Activated CD8-positive, alpha-beta T cell treated with anti-CD3 and anti-CD28 coated beads, Interleukin-2, amount 10 ng/mL, durations not matched to agents 7 days and 5 days (primary cell): ENCODE measurements around the gene PNPLA2. TPM values are rescaled to one million over a fixed set of nuclear protein-coding genes. Genes with fewer than 3 reads are reported as not detected.

Source experiments
- ATAC-seq: fragments of 150-1000 bp; cut with Tn5 transposase; one replicate; pipeline ENCODE4 v1.10.0; 2021; ENCODE audit warnings: moderate library complexity
- CTCF ChIA-PET: fragments of 350-600 bp; sonication (Branson Sonifier 250); formaldehyde crosslinking; loops from one replicate; lab custom pipeline; 2021; ENCODE audit warnings: antibody characterized with exemption; lab: Charles Lee
- POLR2A ChIA-PET: fragments of 350-600 bp; sonication (Branson Sonifier 250); formaldehyde crosslinking; loops from one replicate; lab custom pipeline; 2021; ENCODE audit warnings: antibody characterized with exemption; lab: Charles Lee
- DNase-seq: peaks from one replicate; pipeline ENCODE4 v3.0.0-alpha.2; 2020
- H3K27ac Mint-ChIP-seq: one replicate; pipeline ENCODE4 v1.8.0; 2021; ENCODE audit warnings: mild to moderate bottlenecking, mixed read lengths
- H3K27me3 Mint-ChIP-seq: one replicate; pipeline ENCODE4 v1.8.0; 2021; ENCODE audit warnings: low read depth, mixed read lengths
- H3K36me3 Mint-ChIP-seq: one replicate; pipeline ENCODE4 v1.8.0; 2021; ENCODE audit warnings: low read depth, mixed read lengths
- H3K4me1 Mint-ChIP-seq: one replicate; pipeline ENCODE4 v1.8.0; 2021; ENCODE audit warnings: low read depth, mixed read lengths
- H3K4me3 Mint-ChIP-seq: one replicate; pipeline ENCODE4 v1.8.0; 2021; ENCODE audit warnings: mild to moderate bottlenecking, mixed read lengths
- H3K9me3 Mint-ChIP-seq: one replicate; pipeline ENCODE4 v1.8.0; 2022; ENCODE audit warnings: mixed read lengths; ENCODE audit not compliant: insufficient read depth
- total RNA-seq, 2 experiments: library from RNA; stranded (reverse); gene quantifications; one replicate each; pipeline ENCODE4 v1.2.3, GENCODE V29; 2021

Gene PNPLA2
- total RNA-seq, 2 experiments from 2014 or later, result 67.3 to 76.6 TPM

DNA sequence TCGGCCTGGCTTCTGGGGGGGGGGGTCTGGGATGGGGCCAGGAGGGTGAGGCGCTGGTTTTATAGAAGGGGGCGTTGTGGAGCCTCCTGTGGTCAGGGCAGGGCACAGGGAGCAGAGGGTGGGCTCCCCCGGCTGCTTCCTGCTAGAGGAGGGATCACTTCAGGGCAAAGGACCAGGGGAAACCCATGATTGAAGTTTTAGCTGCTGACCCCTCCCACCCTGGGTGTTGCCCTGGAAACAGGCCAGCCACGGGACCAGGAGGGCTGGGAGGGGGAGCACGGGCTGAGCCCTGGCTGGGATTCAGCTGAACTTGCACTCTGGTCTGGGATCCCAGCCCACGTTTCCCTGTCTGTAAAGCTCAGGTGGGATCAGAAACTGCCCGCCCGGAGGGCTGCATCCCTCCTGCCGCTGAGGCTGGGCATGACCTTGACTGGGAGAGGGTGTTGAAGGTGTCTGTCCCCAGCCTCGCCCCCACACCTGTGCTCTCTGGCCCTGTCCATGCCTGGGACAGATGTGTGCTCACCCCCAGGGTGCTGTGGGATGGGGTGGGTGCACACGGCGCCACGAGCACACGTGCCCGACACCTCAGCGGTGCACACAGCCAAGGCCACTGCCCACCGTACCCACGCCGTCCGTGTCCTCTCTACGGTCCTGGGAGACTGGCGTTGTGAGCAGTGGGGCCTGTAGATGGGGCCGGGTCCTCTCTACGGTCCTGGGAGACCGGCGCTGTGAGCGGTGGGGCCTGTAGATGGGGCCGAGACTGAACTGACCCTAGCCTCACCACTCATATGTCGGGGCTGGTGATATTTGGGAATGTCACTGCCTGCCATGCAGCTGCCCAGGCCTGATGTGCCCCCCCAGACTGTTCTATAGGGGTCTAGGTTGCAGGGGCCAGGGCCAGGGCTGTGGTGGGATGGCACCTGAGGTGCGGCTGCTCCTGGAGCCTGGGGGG is 26.3 kb downstream of the PNPLA2 start:
- CTCF ChIA-PET, result interaction anchor here (2.2 to 3.7 kb wide), 2 partner anchors 206 to 207 kb away, joined by 7 to 28 read pairs; no protein-coding TSS in a partner anchor
- POLR2A ChIA-PET, result interaction anchor here (1.0 to 1.6 kb wide), 2 partner anchors 10 to 11 kb away, joined by 3 read pairs; no protein-coding TSS in a partner anchor
- DNase-seq (peak; percentile 44), ATAC-seq (no peak)
- H3K36me3 Mint-ChIP-seq, result peaks cover 6% of the 10 kb centered on the region
- peaks cover 35% of the 10 kb centered on the region for H3K4me1 Mint-ChIP-seq
- H3K4me3 Mint-ChIP-seq, result no peak overlapping the region
- H3K9me3 Mint-ChIP-seq, result no peaks in the 10 kb centered on the region
- peaks cover 5% of the 10 kb centered on the region for H3K27me3 Mint-ChIP-seq
- no peak overlapping the region for H3K27ac Mint-ChIP-seq

DNA sequence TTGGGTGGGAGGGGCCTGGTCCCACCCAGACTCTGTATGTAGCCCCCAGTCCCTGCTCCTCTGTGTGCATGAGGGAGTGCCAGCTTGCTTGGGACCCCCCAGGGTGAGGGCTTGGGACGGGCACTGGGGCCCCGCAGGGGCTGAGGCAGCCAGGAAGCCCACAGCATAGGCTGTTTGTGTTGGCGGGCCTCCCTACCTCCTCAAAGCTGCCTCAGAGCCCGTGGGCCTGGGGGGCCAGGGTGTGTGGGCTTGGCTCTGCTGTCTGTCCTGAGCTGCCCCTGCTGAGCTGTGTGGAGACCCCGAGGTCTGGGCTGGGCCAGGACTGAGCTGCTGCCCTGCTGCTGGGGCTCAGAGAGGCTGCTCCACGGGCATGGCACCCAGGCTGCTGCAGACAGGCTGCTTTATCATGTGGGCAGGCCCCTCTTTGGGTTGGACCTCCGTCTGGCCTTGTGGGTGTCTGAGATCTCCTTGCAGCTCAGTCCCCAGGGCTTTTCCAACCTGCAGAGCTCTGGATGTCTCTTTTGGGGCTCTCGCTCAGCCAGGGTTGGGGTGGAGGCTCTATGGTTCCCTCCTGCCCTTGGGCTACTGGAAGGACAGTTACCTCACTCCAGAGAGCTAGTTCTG is 27.3 kb downstream of the PNPLA2 start:
- Mint-ChIP-seq H3K9me3 (no peaks in the 10 kb centered on the region), H3K4me3 (no peak overlapping the region), H3K27ac (no peak overlapping the region), H3K36me3 (no peaks in the 10 kb centered on the region), H3K4me1 (peaks cover 24% of the 10 kb centered on the region), H3K27me3 (peaks cover 5% of the 10 kb centered on the region)
- no peak for ATAC-seq
- ChIA-PET POLR2A (interaction anchor here (1.6 kb wide), 1 partner anchor 10 kb away, joined by 3 read pairs; no protein-coding TSS in a partner anchor), CTCF (interaction anchor here (1.5 to 3.7 kb wide), 2 partner anchors 65 to 205 kb away, joined by 3 to 28 read pairs; partner anchors contain the start of gene CHID1)
- DNase-seq, result no peak

DNA sequence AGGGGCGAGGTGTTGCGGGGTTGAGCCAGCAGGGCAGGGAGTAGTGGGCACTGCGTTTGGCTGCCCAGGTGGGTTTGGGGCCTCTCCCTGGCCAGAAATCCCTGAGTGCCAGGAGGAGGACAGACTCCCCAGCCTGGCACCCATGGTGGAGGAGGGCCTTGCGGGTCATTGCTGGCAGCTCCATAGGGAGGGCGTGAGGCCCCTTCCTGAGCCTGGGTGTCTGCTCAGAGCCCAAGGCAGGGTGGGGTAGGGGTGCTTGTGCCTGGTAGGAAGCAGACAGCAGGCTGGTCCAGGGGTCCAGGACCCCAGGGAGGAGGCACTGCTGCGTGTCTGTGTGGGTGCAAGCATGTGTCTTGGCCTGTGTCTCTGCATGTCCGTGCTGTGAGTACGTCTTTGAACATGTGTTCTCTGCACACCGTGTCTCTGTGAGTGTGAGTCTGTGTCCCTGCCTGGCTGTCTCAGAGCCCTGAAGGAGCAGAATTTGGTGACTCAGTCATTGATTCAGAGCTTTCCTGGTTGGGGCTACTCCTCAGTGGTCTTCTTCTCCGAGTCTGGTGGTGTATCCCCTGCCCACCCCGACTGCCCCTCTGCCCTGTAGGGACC is 27.9 kb downstream of the PNPLA2 start:
- no peak overlapping the region for H3K4me3 Mint-ChIP-seq
- no peak overlapping the region for H3K27ac Mint-ChIP-seq
- ChIA-PET CTCF (interaction anchor here (1.5 to 3.7 kb wide), 3 partner anchors 52 to 204 kb away, joined by 3 to 28 read pairs (median 7); partner anchors contain the start of gene CHID1), POLR2A (interaction anchor here (1.6 kb wide), 1 partner anchor 10 kb away, joined by 3 read pairs; no protein-coding TSS in a partner anchor)
- H3K36me3 Mint-ChIP-seq, result no peaks in the 10 kb centered on the region
- DNase-seq (no peak), ATAC-seq (no peak)
- H3K4me1 Mint-ChIP-seq, result peaks cover 20% of the 10 kb centered on the region
- H3K27me3 Mint-ChIP-seq, result peaks cover 5% of the 10 kb centered on the region
- H3K9me3 Mint-ChIP-seq, result no peaks in the 10 kb centered on the region

DNA sequence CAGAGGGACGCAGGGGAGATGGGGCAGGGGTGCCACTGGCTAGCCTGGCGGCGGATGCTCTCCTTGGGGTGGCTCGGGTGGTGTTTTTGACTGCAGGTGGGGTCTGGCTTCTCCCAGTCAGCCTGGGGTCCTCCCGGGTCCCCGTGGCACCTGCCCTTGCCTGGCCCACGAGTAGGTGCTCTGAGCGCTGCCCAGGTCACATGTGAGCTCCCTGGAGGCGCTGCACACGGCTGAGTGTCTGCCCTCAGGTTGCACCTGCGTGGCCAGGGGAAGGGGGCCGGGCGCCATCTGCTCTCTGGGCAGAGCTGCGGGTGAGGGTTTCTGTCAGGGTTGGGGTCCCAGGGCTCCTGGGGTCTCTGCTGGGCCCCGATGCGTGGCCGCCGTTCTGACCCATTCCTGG is 29.2 kb downstream of the PNPLA2 start:
- Mint-ChIP-seq H3K4me1 (peaks cover 20% of the 10 kb centered on the region), H3K4me3 (no peak overlapping the region), H3K9me3 (no peaks in the 10 kb centered on the region), H3K27ac (no peak overlapping the region), H3K27me3 (peaks cover 5% of the 10 kb centered on the region), H3K36me3 (no peaks in the 10 kb centered on the region)
- ChIA-PET POLR2A (no interaction called here), CTCF (interaction anchor here (1.1 to 3.7 kb wide), 5 partner anchors 9 to 206 kb away, joined by 3 to 28 read pairs (median 4); no protein-coding TSS in a partner anchor)
- ATAC-seq, result no peak
- no peak for DNase-seq

DNA sequence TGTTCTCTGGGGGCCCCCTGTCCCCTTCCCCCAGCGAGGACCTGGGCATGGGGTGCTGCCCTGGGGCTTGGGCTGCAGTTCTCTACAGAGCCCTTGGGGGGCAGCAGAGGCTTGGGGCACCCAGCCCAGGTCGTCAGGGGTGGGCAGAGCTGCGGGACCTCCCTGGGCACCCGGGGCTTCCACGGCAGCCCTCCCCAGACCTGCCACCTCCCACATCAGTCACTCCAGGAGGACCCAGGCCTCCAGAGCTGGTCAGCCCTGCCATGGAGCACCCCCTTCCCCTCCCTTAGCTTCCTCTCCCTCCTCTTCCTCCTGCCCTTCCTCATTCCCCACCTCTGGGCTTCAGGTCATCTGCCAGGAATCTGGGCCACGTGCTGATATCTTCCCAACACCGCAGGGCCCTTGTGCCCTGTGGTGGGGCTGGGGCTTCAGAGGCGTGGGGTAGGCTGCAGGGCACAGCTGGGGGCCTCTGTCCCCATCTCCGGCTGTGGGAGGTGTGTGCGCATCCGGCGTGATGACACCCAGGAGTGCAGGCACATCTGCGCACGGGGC is 29.7 kb downstream of the PNPLA2 start:
- POLR2A ChIA-PET, result no interaction called here
- H3K4me1 Mint-ChIP-seq, result peaks cover 17% of the 10 kb centered on the region
- H3K27ac Mint-ChIP-seq, result no peak overlapping the region
- ATAC-seq (peak; percentile 64), DNase-seq (peak; percentile 75)
- CTCF ChIA-PET, result interaction anchor here (0.6 to 3.7 kb wide), 8 partner anchors 8 to 206 kb away, joined by 3 to 28 read pairs (median 3); partner anchors contain the start of gene CRACR2B
- H3K4me3 Mint-ChIP-seq, result no peak overlapping the region
- H3K27me3 Mint-ChIP-seq, result peaks cover 5% of the 10 kb centered on the region
- no peaks in the 10 kb centered on the region for H3K9me3 Mint-ChIP-seq
- no peaks in the 10 kb centered on the region for H3K36me3 Mint-ChIP-seq

DNA sequence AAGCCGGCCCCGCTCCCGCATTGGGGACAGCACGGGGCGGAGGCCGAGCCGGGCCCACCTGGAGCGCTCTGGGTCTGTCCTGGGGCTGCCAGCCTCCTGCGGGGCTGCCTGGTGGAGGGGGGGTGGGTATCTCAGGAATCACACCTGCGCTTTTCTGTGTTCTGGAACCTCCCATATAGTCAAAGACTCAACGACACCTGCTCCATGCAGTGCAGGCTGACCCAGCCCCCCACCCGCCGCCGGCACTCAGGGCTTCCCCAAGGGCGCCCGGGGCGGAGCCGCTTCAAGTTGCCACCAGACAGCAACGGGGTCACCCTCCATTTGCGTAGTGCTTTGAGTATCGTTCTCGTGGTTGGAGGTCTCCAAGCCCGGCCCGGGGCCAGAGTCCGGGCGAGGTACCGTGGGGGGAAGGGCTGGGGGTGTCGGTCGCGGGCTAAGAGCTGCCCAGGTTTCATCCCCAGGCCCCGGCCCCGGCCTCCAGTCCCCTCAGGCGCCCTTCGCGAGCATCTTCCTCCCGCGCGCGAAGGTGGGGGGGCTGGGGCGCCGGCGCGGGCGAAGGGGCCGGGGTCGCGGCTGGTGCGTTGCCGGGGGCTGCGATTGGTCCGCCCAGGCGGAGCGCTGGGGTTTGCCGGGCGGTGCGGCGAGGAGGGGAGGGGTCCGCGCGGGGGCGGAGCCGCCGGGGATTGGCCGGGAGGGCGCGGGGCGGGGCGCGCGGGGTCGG is 30.6 kb downstream of the PNPLA2 start:
- H3K4me3 Mint-ChIP-seq, result peak overlapping the region; percentile 61
- H3K27me3 Mint-ChIP-seq, result peaks cover 5% of the 10 kb centered on the region
- H3K36me3 Mint-ChIP-seq, result no peaks in the 10 kb centered on the region
- H3K9me3 Mint-ChIP-seq, result no peaks in the 10 kb centered on the region
- ATAC-seq (peak; percentile 25), DNase-seq (no peak)
- H3K4me1 Mint-ChIP-seq, result peaks cover 10% of the 10 kb centered on the region
- CTCF ChIA-PET, result interaction anchor here (0.6 to 3.7 kb wide), 6 partner anchors 22 to 202 kb away, joined by 3 to 28 read pairs (median 3); partner anchors contain the start of gene CRACR2B
- H3K27ac Mint-ChIP-seq, result no peak overlapping the region
- POLR2A ChIA-PET, result no interaction called here

DNA sequence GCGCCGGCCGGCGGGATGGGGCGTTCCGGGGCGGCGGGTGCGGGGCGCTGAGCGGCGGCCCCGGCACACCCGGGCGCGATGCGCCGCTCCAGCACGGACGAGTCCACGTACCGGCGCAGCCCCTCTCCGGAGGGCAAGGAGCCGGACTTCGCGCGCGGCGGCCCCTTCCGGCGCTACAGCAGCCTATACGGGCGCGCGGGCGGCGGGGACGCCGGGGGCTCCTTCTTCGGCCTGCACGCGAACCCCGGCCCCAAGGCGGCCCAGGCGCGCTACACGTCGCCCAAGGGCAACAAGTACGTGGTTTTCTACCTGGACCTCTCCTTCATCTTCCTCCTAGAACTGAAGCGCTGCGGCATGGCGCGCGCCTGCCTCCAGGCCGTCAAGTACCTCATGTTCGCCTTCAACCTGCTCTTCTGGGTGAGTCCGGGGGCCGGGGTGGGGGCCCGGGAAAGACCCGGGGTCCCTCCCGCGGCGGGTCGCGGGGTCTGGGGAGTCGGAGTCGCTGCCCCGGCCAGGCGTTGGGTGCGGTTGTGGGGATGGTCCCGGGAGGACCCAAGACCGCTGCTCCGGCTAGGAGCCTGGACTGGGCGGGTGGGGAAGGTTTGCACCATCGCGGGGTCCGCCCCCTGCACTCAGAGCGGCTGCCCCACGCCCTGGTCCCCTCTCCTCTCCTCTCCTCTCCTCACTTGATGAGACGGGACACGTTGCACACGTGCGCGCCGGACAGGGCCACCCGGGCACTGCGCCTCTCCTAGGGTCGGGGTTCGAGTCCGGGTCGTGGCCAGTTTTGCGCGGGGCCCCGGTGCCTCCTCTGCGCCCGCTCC is 31.4 kb downstream of the PNPLA2 start:
- ChIA-PET CTCF (no interaction called here), POLR2A (no interaction called here)
- Mint-ChIP-seq H3K4me1 (peaks cover 8% of the 10 kb centered on the region), H3K4me3 (no peak overlapping the region), H3K9me3 (no peaks in the 10 kb centered on the region), H3K27ac (no peak overlapping the region), H3K27me3 (peaks cover 5% of the 10 kb centered on the region), H3K36me3 (no peaks in the 10 kb centered on the region)
- DNase-seq, result no peak
- no peak for ATAC-seq

DNA sequence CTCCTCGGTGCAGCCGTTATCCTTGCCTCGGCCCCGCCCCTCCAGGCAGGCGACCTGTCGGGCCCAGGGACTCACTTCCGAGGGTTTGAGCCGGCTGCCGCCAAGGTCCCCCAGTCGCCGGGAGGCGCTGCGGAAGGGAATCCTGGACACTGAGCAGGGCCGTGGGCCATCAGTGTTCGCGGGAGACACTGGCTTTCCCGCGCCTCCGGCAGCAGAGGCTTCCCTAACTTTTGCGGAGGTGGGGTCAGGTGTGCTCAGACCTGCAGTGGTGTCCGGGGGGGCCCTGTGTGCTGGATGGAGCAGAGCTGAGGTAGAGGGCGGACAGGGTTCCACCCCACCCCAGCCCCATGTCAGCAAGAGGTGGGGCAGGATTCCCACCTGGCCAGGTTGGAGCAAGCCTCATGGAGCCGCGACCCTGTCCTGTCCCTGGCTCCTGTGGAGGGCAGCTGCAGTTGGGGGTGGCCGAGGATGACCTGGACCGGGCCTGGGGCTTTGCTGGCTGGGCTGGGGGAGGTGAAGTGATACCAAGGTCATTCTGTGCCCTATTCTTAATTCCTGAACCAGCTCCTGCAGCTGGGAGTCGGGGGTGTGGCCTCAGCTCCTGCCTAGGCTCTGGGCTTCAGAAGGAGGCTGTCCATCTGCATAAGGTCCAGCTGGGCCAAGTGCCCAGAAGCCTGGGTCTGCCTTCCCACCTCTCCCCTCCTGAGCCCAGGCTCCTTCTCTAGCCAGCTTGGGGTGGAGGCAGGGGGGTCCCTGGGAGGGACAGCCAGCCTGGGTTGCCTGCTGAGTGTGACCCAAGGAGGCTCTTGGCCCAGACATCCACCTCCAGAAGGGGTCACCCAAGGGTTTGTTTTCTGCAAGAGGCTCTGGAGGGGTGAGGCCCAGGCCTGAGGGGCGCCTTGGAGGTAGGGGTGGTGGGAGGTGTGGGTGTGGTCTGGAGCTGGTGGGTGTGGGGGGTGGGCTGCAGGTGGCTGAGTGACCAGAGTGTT is 32.4 kb downstream of the PNPLA2 start:
- ChIA-PET POLR2A (no interaction called here), CTCF (no interaction called here)
- peaks cover 8% of the 10 kb centered on the region for H3K4me1 Mint-ChIP-seq
- no peaks in the 10 kb centered on the region for H3K36me3 Mint-ChIP-seq
- no peaks in the 10 kb centered on the region for H3K9me3 Mint-ChIP-seq
- DNase-seq (no peak), ATAC-seq (no peak)
- H3K27me3 Mint-ChIP-seq, result peaks cover 5% of the 10 kb centered on the region
- no peak overlapping the region for H3K4me3 Mint-ChIP-seq
- no peak overlapping the region for H3K27ac Mint-ChIP-seq

DNA sequence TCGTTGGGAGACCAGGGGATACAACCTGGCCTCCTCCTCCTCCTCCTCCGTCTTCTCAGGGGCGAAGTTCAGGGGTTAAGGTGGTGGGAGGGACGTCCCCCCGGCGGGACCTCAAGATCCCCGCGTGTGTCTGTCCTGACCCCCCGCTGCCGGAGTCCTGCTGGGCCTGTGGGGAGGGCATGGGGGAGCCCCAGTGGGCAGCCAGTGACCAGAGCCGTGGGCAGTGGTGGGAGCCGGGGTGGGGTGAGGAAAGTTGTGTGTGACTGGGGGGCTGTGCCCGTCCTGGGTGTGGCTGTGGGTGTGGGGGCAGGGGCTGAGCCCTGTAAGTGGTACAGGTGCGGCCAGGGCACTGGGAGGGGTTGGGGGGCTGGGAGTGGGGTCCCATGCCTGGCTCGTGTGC is 34.0 kb downstream of the PNPLA2 start:
- Mint-ChIP-seq H3K36me3 (no peaks in the 10 kb centered on the region), H3K4me3 (no peak overlapping the region), H3K27me3 (peaks cover 5% of the 10 kb centered on the region), H3K27ac (no peak overlapping the region), H3K4me1 (peaks cover 8% of the 10 kb centered on the region), H3K9me3 (no peaks in the 10 kb centered on the region)
- POLR2A ChIA-PET, result no interaction called here
- DNase-seq (no peak), ATAC-seq (no peak)
- CTCF ChIA-PET, result no interaction called here
